DLD1 (cell line): ENCODE results near the gene PHF20.
"Not testable (repeated sequence)": the region's sequence is repeated elsewhere in the genome, so short reads cannot be mapped to it uniquely, and the experiment has no call there.

Experiments used
- in situ Hi-C: cut with HindIII; loops from 2 replicates; pipeline ENCODE4 v1.10.0; 2017; ENCODE audit warnings: low sequenced_read_pairs

The PHF20 gene

GRCh38 chr20:35831971-35832370, 60.2 kb downstream of the PHF20 start:
- in situ Hi-C loops, result loop anchor here (10.0 kb wide), 1 partner anchor 57 kb away; the partner anchor contains the start of gene PHF20

GRCh38 chr20:35833241-35833640, 61.4 kb downstream of the PHF20 start:
- in situ Hi-C loops, result loop anchor here (10.0 kb wide), 1 partner anchor 58 kb away; the partner anchor contains the start of gene PHF20

GRCh38 chr20:35837577-35838195, 65.9 kb downstream of the PHF20 start:
- in situ Hi-C loops, result loop anchor here (10.0 kb wide), 1 partner anchor 63 kb away; the partner anchor contains the start of gene PHF20

GRCh38 chr20:35838205-35838604, 66.4 kb downstream of the PHF20 start:
- in situ Hi-C loops, result loop anchor here (10.0 kb wide), 1 partner anchor 63 kb away; the partner anchor contains the start of gene PHF20

- in situ Hi-C loops, result loop anchor here (10.0 kb wide), 1 partner anchor 65 kb away; the partner anchor contains the start of gene PHF20
These were observed 68.1 kb downstream of the PHF20 start for GRCh38 chr20:35839904-35840303.

- in situ Hi-C loops, result no loop called here
These were observed 68.6 kb downstream of the PHF20 start for GRCh38 chr20:35840421-35840820.

- in situ Hi-C loops, result no loop called here
These were observed 70.5 kb downstream of the PHF20 start for GRCh38 chr20:35842361-35842760.

- in situ Hi-C loops, result not testable (repeated sequence)
These were observed 72.1 kb downstream of the PHF20 start for GRCh38 chr20:35843894-35844293.

- in situ Hi-C loops, result no loop called here
These were observed 73.7 kb downstream of the PHF20 start for GRCh38 chr20:35845561-35845960.

GRCh38 chr20:35849706-35850105, 77.9 kb downstream of the PHF20 start:
- in situ Hi-C loops, result no loop called here

GRCh38 chr20:35851659-35852058, 79.8 kb downstream of the PHF20 start:
- in situ Hi-C loops, result not testable (repeated sequence)

GRCh38 chr20:35854713-35855348, 83.0 kb downstream of the PHF20 start:
- in situ Hi-C loops, result no loop called here

GRCh38 chr20:35855641-35856040, 83.8 kb downstream of the PHF20 start:
- in situ Hi-C loops, result not testable (repeated sequence)

- in situ Hi-C loops, result no loop called here
These were observed 85.1 kb downstream of the PHF20 start for GRCh38 chr20:35856866-35857265.

GRCh38 chr20:35866418-35867202, 94.8 kb downstream of the PHF20 start:
- in situ Hi-C loops, result no loop called here

GRCh38 chr20:35870541-35871258, 98.9 kb downstream of the PHF20 start:
- in situ Hi-C loops, result no loop called here

GRCh38 chr20:35871259-35871771, 99.5 kb downstream of the PHF20 start:
- in situ Hi-C loops, result no loop called here

GRCh38 chr20:35876033-35876320, 104.2 kb downstream of the PHF20 start:
- in situ Hi-C loops, result no loop called here

GRCh38 chr20:35877611-35878010, 105.8 kb downstream of the PHF20 start:
- in situ Hi-C loops, result no loop called here

- in situ Hi-C loops, result no loop called here
These were observed 106.4 kb downstream of the PHF20 start for GRCh38 chr20:35878113-35878625.

- in situ Hi-C loops, result no loop called here
These were observed 109.9 kb downstream of the PHF20 start for GRCh38 chr20:35881676-35882075.
